Trophoblast cell (in vitro differentiated cells and primary cell): ENCODE data around the gene SPAG9.

Source experiments
- DNase-seq, 2 donors: peaks; one replicate each; pipeline ENCODE4 v3.0.0-alpha.2; 2016
- H2AFZ ChIP-seq: 2 replicates; pipeline ENCODE4 v1.6.1; 2013; ENCODE audit warnings: low read length, moderate library complexity, mild to moderate bottlenecking; ENCODE audit not compliant: insufficient read depth, poor library complexity
- H2AK5ac ChIP-seq: 2 replicates; pipeline ENCODE4 v1.6.1; 2013; ENCODE audit warnings: mild to moderate bottlenecking, low read length
- H2BK120ac ChIP-seq: 2 replicates; pipeline ENCODE4 v1.6.1; 2013; ENCODE audit warnings: low read length, mild to moderate bottlenecking, moderate library complexity; ENCODE audit not compliant: insufficient read depth, poor library complexity
- H2BK12ac ChIP-seq: 2 replicates; pipeline ENCODE4 v1.6.1; 2013; ENCODE audit warnings: mild to moderate bottlenecking, low read length, moderate library complexity
- H2BK5ac ChIP-seq: 2 replicates; pipeline ENCODE4 v1.6.1; 2013; ENCODE audit warnings: low read length, low read depth, moderate library complexity, mild to moderate bottlenecking; ENCODE audit not compliant: poor library complexity
- H3K14ac ChIP-seq: 2 replicates; pipeline ENCODE4 v1.6.1; 2013; ENCODE audit warnings: mild to moderate bottlenecking, low read length
- H3K18ac ChIP-seq: 2 replicates; pipeline ENCODE4 v1.6.1; 2013; ENCODE audit warnings: mild to moderate bottlenecking, low read length
- H3K23ac ChIP-seq: 2 replicates; pipeline ENCODE4 v1.6.1; 2013; ENCODE audit warnings: low read length
- H3K27ac ChIP-seq: 2 replicates; pipeline ENCODE4 v1.5.1; 2013; ENCODE audit warnings: low read depth, mild to moderate bottlenecking, inconsistent platforms, low read length, moderate library complexity
- H3K27me3 ChIP-seq: 2 replicates; pipeline ENCODE4 v1.6.1; 2013; ENCODE audit warnings: inconsistent platforms, mild to moderate bottlenecking, low read length, moderate library complexity; ENCODE audit not compliant: insufficient read depth
- H3K36me3 ChIP-seq, 2 experiments: 1 replicate in 1 of 2; 2 replicates in 1 of 2; pipeline ENCODE4 v1.6.1; 2013; ENCODE audit warnings: low read length in 2 of 2, mild to moderate bottlenecking in 2 of 2, moderate library complexity in 1 of 2; ENCODE audit not compliant: insufficient read depth in 2 of 2, control insufficient read depth in 1 of 2
- H3K4ac ChIP-seq: 2 replicates; pipeline ENCODE4 v1.6.1; 2013; ENCODE audit warnings: low read depth, mild to moderate bottlenecking, low read length, moderate library complexity
- H3K4me1 ChIP-seq, 2 experiments: 1 replicate in 1 of 2; 2 replicates in 1 of 2; pipeline ENCODE4 v1.6.1; 2013; ENCODE audit warnings: low read length in 2 of 2, mild to moderate bottlenecking in 2 of 2, moderate library complexity in 1 of 2; ENCODE audit not compliant: insufficient read depth in 2 of 2, control insufficient read depth in 1 of 2
- H3K4me2 ChIP-seq: 2 replicates; pipeline ENCODE4 v1.6.1; 2013; ENCODE audit warnings: inconsistent platforms, mild to moderate bottlenecking, low read length, moderate library complexity
- H3K4me3 ChIP-seq: 2 replicates; pipeline ENCODE4 v1.5.1; 2013; ENCODE audit warnings: mild to moderate bottlenecking, low read depth, low read length, inconsistent platforms
- H3K79me1 ChIP-seq: one replicate; pipeline ENCODE4 v1.6.1; 2013; ENCODE audit warnings: low read length
- H3K79me2 ChIP-seq: 2 replicates; pipeline ENCODE4 v1.6.1; 2013; ENCODE audit warnings: low read length, mild to moderate bottlenecking; ENCODE audit not compliant: control insufficient read depth, insufficient read depth, poor library complexity
- H3K9ac ChIP-seq: 2 replicates; pipeline ENCODE4 v1.6.1; 2013; ENCODE audit warnings: mild to moderate bottlenecking, low read length
- H3K9me3 ChIP-seq: 2 replicates; pipeline ENCODE4 v1.6.1; 2013; ENCODE audit warnings: low read depth, mild to moderate bottlenecking, control low read depth, inconsistent platforms, low read length; ENCODE audit not compliant: insufficient read depth
- H4K12ac ChIP-seq: 2 replicates; pipeline ENCODE4 v1.6.1; 2013; ENCODE audit warnings: low read depth, mild to moderate bottlenecking, low read length, moderate library complexity
- H4K8ac ChIP-seq: 2 replicates; pipeline ENCODE4 v1.6.1; 2013; ENCODE audit warnings: low read depth, mild to moderate bottlenecking, low read length, moderate library complexity
- H4K91ac ChIP-seq: one replicate; pipeline ENCODE4 v1.6.1; 2013; ENCODE audit warnings: low read depth, mild to moderate bottlenecking, low read length, moderate library complexity
- WGBS: extraction: QIAGEN DNeasy Blood & Tissue Kit; methylation state at CpG from one replicate; pipeline ENCODE4 v1.1.7; 2013; ENCODE audit warnings: missing lambda C conversion rate; ENCODE audit not compliant: insufficient read length, insufficient coverage; ENCODE audit errors: extremely low coverage; 5-methylcytosine and 5-hydroxymethylcytosine counted together

Gene SPAG9

GRCh38 chr17:50961282-50962220 is 159.1 kb downstream of the SPAG9 start:
- no peak overlapping the region for H3K4me3 ChIP-seq
- H2BK120ac ChIP-seq = no peak overlapping the region
- H3K27me3 ChIP-seq = no peaks in the 10 kb centered on the region
- H2BK12ac ChIP-seq = no peak overlapping the region
- H3K36me3 ChIP-seq = peaks cover 2 to 6% of the 10 kb centered on the region in 2 experiments
- H4K12ac ChIP-seq = no peak overlapping the region
- H3K79me2 ChIP-seq = no peaks in the 10 kb centered on the region
- WGBS = no CpG with 5 or more reads among the region's 9 CpGs
- H3K27ac ChIP-seq = no peak overlapping the region
- H3K23ac ChIP-seq = no peak overlapping the region
- no peak overlapping the region for H3K9ac ChIP-seq
- no peak overlapping the region for H3K4me2 ChIP-seq
- H4K8ac ChIP-seq = no peak overlapping the region
- H3K4me1 ChIP-seq = peaks cover 0 to 5% of the 10 kb centered on the region in 2 experiments
- H2BK5ac ChIP-seq = no peak overlapping the region
- H2AK5ac ChIP-seq = no peak overlapping the region
- H2AFZ ChIP-seq = no peak overlapping the region
- no peak overlapping the region for H3K14ac ChIP-seq
- no peak for DNase-seq
- no peak overlapping the region for H4K91ac ChIP-seq
- H3K4ac ChIP-seq = no peak overlapping the region
- no peaks in the 10 kb centered on the region for H3K9me3 ChIP-seq
- H3K79me1 ChIP-seq = peaks cover 1% of the 10 kb centered on the region
- H3K18ac ChIP-seq = no peak overlapping the region

DNA sequence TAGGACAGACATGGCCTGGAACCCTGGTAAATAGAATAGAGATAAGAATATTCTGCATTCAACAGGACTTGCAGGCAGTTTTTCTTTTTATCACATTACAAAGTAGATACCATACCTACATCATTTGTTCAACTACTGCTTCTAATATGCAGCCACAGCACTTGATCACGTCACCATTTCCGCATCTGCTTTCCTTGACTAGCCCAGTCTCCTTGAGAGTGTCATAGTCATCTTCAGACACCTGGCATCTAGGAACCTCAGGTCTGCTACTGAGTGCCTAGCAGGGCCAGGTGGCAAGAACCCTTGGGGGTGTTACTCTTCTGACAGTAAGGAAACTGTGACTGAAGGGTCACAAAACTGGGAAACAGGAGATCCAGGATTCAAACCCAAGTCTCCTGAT is 161.3 kb downstream of the SPAG9 start:
- H3K4me3 ChIP-seq = no peak overlapping the region
- peaks cover 15% of the 10 kb centered on the region for H3K79me1 ChIP-seq
- H2AK5ac ChIP-seq = no peak overlapping the region
- no peak overlapping the region for H2AFZ ChIP-seq
- no peak overlapping the region for H3K18ac ChIP-seq
- H3K14ac ChIP-seq = no peak overlapping the region
- no peak overlapping the region for H3K4ac ChIP-seq
- no peak overlapping the region for H2BK5ac ChIP-seq
- no peaks in the 10 kb centered on the region for H3K27me3 ChIP-seq
- H4K91ac ChIP-seq = no peak overlapping the region
- no peak overlapping the region for H4K12ac ChIP-seq
- H3K9ac ChIP-seq = no peak overlapping the region
- H2BK12ac ChIP-seq = no peak overlapping the region
- H3K27ac ChIP-seq = no peak overlapping the region
- peaks cover 0 to 6% of the 10 kb centered on the region in 2 experiments for H3K36me3 ChIP-seq
- no peak overlapping the region for H3K23ac ChIP-seq
- no peak overlapping the region for H3K4me2 ChIP-seq
- WGBS = no CpG with 5 or more reads among the region's 2 CpGs
- peaks cover 11 to 18% of the 10 kb centered on the region in 2 experiments for H3K4me1 ChIP-seq
- no peaks in the 10 kb centered on the region for H3K9me3 ChIP-seq
- no peak overlapping the region for H4K8ac ChIP-seq
- H3K79me2 ChIP-seq = peaks cover 3% of the 10 kb centered on the region
- no peak overlapping the region for H2BK120ac ChIP-seq
- no peak for DNase-seq

GRCh38 chr17:50957600-50958575 is 162.8 kb downstream of the SPAG9 start:
- Histone ChIP-seq H3K4me3 (no peak overlapping the region), H3K9me3 (no peaks in the 10 kb centered on the region), H2BK120ac (no peak overlapping the region), H2BK12ac (no peak overlapping the region), H4K12ac (no peak overlapping the region), H3K9ac (no peak overlapping the region), H3K14ac (no peak overlapping the region), H3K79me1 (peaks cover 25% of the 10 kb centered on the region), H2BK5ac (no peak overlapping the region), H3K23ac (no peak overlapping the region), H3K79me2 (peaks cover 6% of the 10 kb centered on the region), H3K27ac (no peak overlapping the region), H4K8ac (no peak overlapping the region), H2AK5ac (no peak overlapping the region), H3K4me1 (peaks cover 18 to 28% of the 10 kb centered on the region in 2 experiments), H3K4ac (no peak overlapping the region), H4K91ac (no peak overlapping the region), H3K4me2 (no peak overlapping the region), H3K18ac (no peak overlapping the region), H3K36me3 (peaks cover 0 to 4% of the 10 kb centered on the region in 2 experiments), H2AFZ (no peak overlapping the region), H3K27me3 (no peaks in the 10 kb centered on the region)
- DNase-seq = no peak
- WGBS = no CpG with 5 or more reads among the region's 15 CpGs

- Histone ChIP-seq H3K9ac (no peak overlapping the region), H2BK5ac (no peak overlapping the region), H4K8ac (peak overlapping the region; percentile 8), H4K91ac (peak overlapping the region; percentile 80), H2BK120ac (peak overlapping the region; percentile 27), H3K79me1 (peaks cover 25% of the 10 kb centered on the region), H3K4me2 (no peak overlapping the region), H2AK5ac (no peak overlapping the region), H3K4me3 (no peak overlapping the region), H3K18ac (peak overlapping the region; percentile 7), H4K12ac (no peak overlapping the region), H3K27ac (no peak overlapping the region), H3K14ac (peak overlapping the region; percentile 19), H3K23ac (no peak overlapping the region), H2BK12ac (peak overlapping the region; percentile 64), H2AFZ (no peak overlapping the region), H3K4ac (no peak overlapping the region), H3K27me3 (no peaks in the 10 kb centered on the region), H3K36me3 (peaks cover 0 to 4% of the 10 kb centered on the region in 2 experiments), H3K9me3 (peaks cover 2% of the 10 kb centered on the region), H3K79me2 (peaks cover 6% of the 10 kb centered on the region), H3K4me1 (peaks cover 19 to 29% of the 10 kb centered on the region in 2 experiments)
- DNase-seq = peak; percentile 21 to 64
- whole genome bisulfite sequencing = no CpG with 5 or more reads among the region's 13 CpGs
Observed at GRCh38 chr17:50956750-50957523, 163.7 kb downstream of the SPAG9 start.
